HEK293T (cell line): ENCODE data around the gene ORAI2.
"Not testable (repeated sequence)": the region's sequence is repeated elsewhere in the genome, so short reads cannot be mapped to it uniquely, and the experiment has no call there.

Source experiments
- ELF4 ChIP-seq: fragments of 450-650 bp; IDR thresholded peaks from 2 replicates; pipeline ENCODE4 v1.6.1; 2017; ENCODE audit warnings: antibody characterized with exemption
- FOXK2 ChIP-seq: fragments of 450-650 bp; IDR thresholded peaks from 2 replicates; pipeline ENCODE4 v1.6.1; 2016; ENCODE audit warnings: mild to moderate bottlenecking
- FOXM1 ChIP-seq: fragments of 450-650 bp; IDR thresholded peaks from 2 replicates; pipeline ENCODE4 v1.6.1; 2017; ENCODE audit warnings: mild to moderate bottlenecking, borderline replicate concordance
- L3MBTL2 ChIP-seq: fragments of 450-650 bp; conservative IDR thresholded peaks from 2 replicates; pipeline ENCODE4 v1.6.1; 2016; ENCODE audit warnings: mild to moderate bottlenecking
- SUZ12 ChIP-seq: fragments of 450-650 bp; IDR thresholded peaks from 2 replicates; pipeline ENCODE4 v1.6.1; 2016; ENCODE audit warnings: mild to moderate bottlenecking

GRCh38 chr7:102408530-102408929, 24.8 kb upstream of the ORAI2 start:
- TF ChIP-seq FOXM1, L3MBTL2, SUZ12, ELF4, FOXK2: not testable (repeated sequence)
